Gastroesophageal sphincter (tissue), 3 donors: ENCODE data around the gene CDK17.

Experiments used
- CTCF ChIP-seq, 4 experiments: fragments of 200-600 bp in 2 of 4; fragments of 450-650 bp in 2 of 4; sonication (generic) in 1 of 4; IDR thresholded peaks; one replicate each; pipeline ENCODE4 v1.5.1; 2017 to 2019; ENCODE audit warnings: antibody characterized with exemption in 4 of 4, mild to moderate bottlenecking in 2 of 4, moderate library complexity in 2 of 4
- POLR2A ChIP-seq, 2 donors: fragments of 450-650 bp; IDR thresholded peaks; one replicate each; pipeline ENCODE4 v1.6.1; 2017; ENCODE audit warnings: antibody characterized with exemption in 2 of 2, mild to moderate bottlenecking in 2 of 2, moderate library complexity in 1 of 2

- TF ChIP-seq CTCF (IDR thresholded peaks at IDR 0.05) (no peak), POLR2A (IDR thresholded peaks at IDR 0.05) (no peak)
Observed at GRCh38 chr12:96310067-96310466, 90.2 kb downstream of the CDK17 start.
